IMR-90 (cell line): ENCODE results near the gene TRIM24. TPM values are rescaled to one million over a fixed set of nuclear protein-coding genes. Genes with fewer than 3 reads are reported as not detected.

Source experiments
- ATAC-seq: fragments of 200-7000 bp; cut with Tn5 transposase; 2 replicates; pipeline ENCODE4 v1.9.1; 2020; ENCODE audit warnings: low read depth, mild to moderate bottlenecking, moderate library complexity
- BruUV-seq: library from RNA; stranded (reverse); fragments of 400-500 nt; replicated peaks from 2 replicates; lab custom pipeline; 2021; lab: Mats Ljungman, UMichigan
- CTCF ChIA-PET: fragments of 300-600 bp; formaldehyde crosslinking; extraction: SDS; loops from one replicate; lab custom pipeline; 2021; ENCODE audit warnings: antibody characterized with exemption; lab: Yijun Ruan, JAX
- POLR2A ChIA-PET: fragments of 300-600 bp; sonication (Branson Sonifier 250); formaldehyde crosslinking; loops from one replicate; lab custom pipeline; 2022; ENCODE audit warnings: antibody characterized with exemption; ENCODE audit not compliant: unreplicated experiment; lab: Charles Lee
- DNase-seq: peaks from one replicate; pipeline ENCODE4 v3.0.0; 2013
- H2AFZ ChIP-seq: replicated peaks from 2 replicates; pipeline ENCODE3; 2013; ENCODE audit warnings: low read length, mild to moderate bottlenecking; ENCODE audit not compliant: poor library complexity
- H2AK5ac ChIP-seq: 2 replicates; pipeline ENCODE4 v1.6.1; 2013; ENCODE audit warnings: low read depth, low read length, inconsistent platforms
- H2AK9ac ChIP-seq: replicated peaks from 2 replicates; pipeline ENCODE3; 2013; ENCODE audit warnings: mild to moderate bottlenecking, low read depth, low read length, moderate library complexity; ENCODE audit not compliant: poor library complexity
- H2BK120ac ChIP-seq: 2 replicates; pipeline ENCODE4 v1.6.1; 2013; ENCODE audit warnings: low read depth, low read length, inconsistent platforms
- H2BK15ac ChIP-seq: 3 replicates; pipeline ENCODE4 v1.6.1; 2013; ENCODE audit warnings: low read depth, low read length, inconsistent platforms
- H2BK20ac ChIP-seq: 2 replicates; pipeline ENCODE4 v1.6.1; 2013; ENCODE audit warnings: low read depth, mild to moderate bottlenecking, inconsistent platforms, low read length, moderate library complexity
- H2BK5ac ChIP-seq: 2 replicates; pipeline ENCODE4 v1.6.1; 2013; ENCODE audit warnings: mild to moderate bottlenecking, low read depth, low read length, inconsistent platforms; ENCODE audit not compliant: poor library complexity, severe bottlenecking
- H3K14ac ChIP-seq: replicated peaks from 2 replicates; pipeline ENCODE4 v1.6.1; 2013; ENCODE audit warnings: low read depth, low read length, inconsistent platforms
- H3K18ac ChIP-seq: 2 replicates; pipeline ENCODE4 v1.6.1; 2013; ENCODE audit warnings: low read depth, low read length, control low read depth
- H3K23ac ChIP-seq: 2 replicates; pipeline ENCODE4 v1.6.1; 2013; ENCODE audit warnings: low read depth, low read length, inconsistent platforms
- H3K27ac ChIP-seq: 2 replicates; pipeline ENCODE4 v1.5.1; 2013; ENCODE audit warnings: mild to moderate bottlenecking, control low read depth, low read length; ENCODE audit not compliant: insufficient read depth
- H3K27me3 ChIP-seq: 2 replicates; pipeline ENCODE4 v1.6.1; 2013; ENCODE audit warnings: low read length; ENCODE audit not compliant: control insufficient read depth, insufficient read depth
- H3K36me3 ChIP-seq: 2 replicates; pipeline ENCODE4 v1.6.1; 2013; ENCODE audit warnings: low read length, mixed read lengths; ENCODE audit not compliant: control insufficient read depth, insufficient read depth
- H3K4ac ChIP-seq: 2 replicates; pipeline ENCODE4 v1.6.1; 2013; ENCODE audit warnings: low read depth, low read length, inconsistent platforms
- H3K4me1 ChIP-seq: 2 replicates; pipeline ENCODE4 v1.6.1; 2013; ENCODE audit warnings: low read length, mixed read lengths; ENCODE audit not compliant: control insufficient read depth, insufficient read depth
- H3K4me2 ChIP-seq: 2 replicates; pipeline ENCODE4 v1.6.1; 2013; ENCODE audit warnings: low read depth, mild to moderate bottlenecking, control low read depth, low read length, moderate library complexity
- H3K4me3 ChIP-seq: 2 replicates; pipeline ENCODE4 v1.5.1; 2013; ENCODE audit warnings: low read depth, mild to moderate bottlenecking, control low read depth, low read length, moderate library complexity; ENCODE audit not compliant: insufficient read depth
- H3K56ac ChIP-seq: 2 replicates; pipeline ENCODE4 v1.6.1; 2013; ENCODE audit warnings: low read length, inconsistent platforms; ENCODE audit not compliant: insufficient read depth; ENCODE audit errors: extremely low read depth
- H3K79me1 ChIP-seq, 2 experiments: 2 replicates each; pipeline ENCODE4 v1.6.1; 2013; ENCODE audit warnings: low read length in 2 of 2, inconsistent platforms in 1 of 2, low read depth in 1 of 2
- H3K9ac ChIP-seq: 2 replicates; pipeline ENCODE4 v1.6.1; 2013; ENCODE audit warnings: low read depth, low read length, control low read depth
- H3K9me1 ChIP-seq: 2 replicates; pipeline ENCODE4 v1.6.1; 2013; ENCODE audit warnings: low read length, inconsistent platforms; ENCODE audit not compliant: insufficient read depth
- H3K9me3 ChIP-seq: 2 replicates; pipeline ENCODE4 v1.6.1; 2013; ENCODE audit warnings: low read length; ENCODE audit not compliant: control insufficient read depth, insufficient read depth
- H4K20me1 ChIP-seq: 2 replicates; pipeline ENCODE4 v1.6.1; 2013; ENCODE audit warnings: low read length, inconsistent platforms; ENCODE audit not compliant: insufficient read depth
- H4K5ac ChIP-seq: 2 replicates; pipeline ENCODE4 v1.6.1; 2013; ENCODE audit warnings: mild to moderate bottlenecking, low read depth, low read length, control low read depth
- H4K8ac ChIP-seq, 2 experiments: 2 replicates each; pipeline ENCODE4 v1.6.1; 2013; ENCODE audit warnings: low read depth in 2 of 2, low read length in 2 of 2, control low read depth in 1 of 2, inconsistent platforms in 1 of 2
- H4K91ac ChIP-seq: 2 replicates; pipeline ENCODE4 v1.6.1; 2013; ENCODE audit warnings: low read depth, low read length, inconsistent platforms; ENCODE audit not compliant: insufficient read depth
- BHLHE40 ChIP-seq: fragments of 150-350 bp; IDR thresholded peaks from 2 replicates; pipeline ENCODE4 v1.6.1; 2016; ENCODE audit warnings: mild to moderate bottlenecking, low read depth, low read length
- CEBPB ChIP-seq: IDR thresholded peaks from 2 replicates; pipeline ENCODE4 v1.6.1; 2012; ENCODE audit warnings: low read depth, low read length, improper control_type of control experiment
- CHD1 ChIP-seq: IDR thresholded peaks from 2 replicates; pipeline ENCODE4 v1.6.1; 2012; ENCODE audit warnings: low read depth, low read length, improper control_type of control experiment
- CTCF ChIP-seq: conservative IDR thresholded peaks from 2 replicates; pipeline ENCODE4 v1.5.1; 2012; ENCODE audit warnings: mild to moderate bottlenecking, low read depth, low read length, improper control_type of control experiment
- ELK1 ChIP-seq: fragments of 150-350 bp; IDR thresholded peaks from 2 replicates; pipeline ENCODE4 v1.6.1; 2016; ENCODE audit warnings: low read depth, mild to moderate bottlenecking, low read length, moderate library complexity, borderline replicate concordance
- FOS ChIP-seq: fragments of 150-350 bp; IDR thresholded peaks from 2 replicates; pipeline ENCODE4 v1.6.1; 2016; ENCODE audit warnings: low read depth, low read length
- MAZ ChIP-seq: IDR thresholded peaks from 2 replicates; pipeline ENCODE4 v1.6.1; 2012; ENCODE audit warnings: low read depth, mild to moderate bottlenecking, low read length, improper control_type of control experiment, moderate library complexity, borderline replicate concordance
- MXI1 ChIP-seq: IDR thresholded peaks from 2 replicates; pipeline ENCODE4 v1.6.1; 2012; ENCODE audit warnings: low read depth, mild to moderate bottlenecking, low read length, moderate library complexity, borderline replicate concordance
- NFE2L2 ChIP-seq: fragments of 150-350 bp; IDR thresholded peaks from 2 replicates; pipeline ENCODE4 v1.6.1; 2016; ENCODE audit warnings: low read depth, mild to moderate bottlenecking, low read length
- POLR2A ChIP-seq: IDR thresholded peaks from 2 replicates; pipeline ENCODE4 v1.6.1; 2012; ENCODE audit warnings: mild to moderate bottlenecking, low read depth, low read length
- RAD21 ChIP-seq: IDR thresholded peaks from 2 replicates; pipeline ENCODE4 v1.6.1; 2012; ENCODE audit warnings: low read length, improper control_type of control experiment
- RCOR1 ChIP-seq: IDR thresholded peaks from 2 replicates; pipeline ENCODE4 v1.6.1; 2012; ENCODE audit warnings: mild to moderate bottlenecking, low read length, improper control_type of control experiment; ENCODE audit not compliant: insufficient replicate concordance
- RFX5 ChIP-seq: IDR thresholded peaks from 2 replicates; pipeline ENCODE4 v1.8.0; 2012; ENCODE audit warnings: low read depth, mild to moderate bottlenecking, low read length, moderate library complexity
- SMC3 ChIP-seq: fragments of 150-350 bp; IDR thresholded peaks from 2 replicates; pipeline ENCODE4 v1.6.1; 2016; ENCODE audit warnings: low read depth, mild to moderate bottlenecking, antibody characterized with exemption, low read length, moderate library complexity
- USF2 ChIP-seq: fragments of 150-350 bp; IDR thresholded peaks from 2 replicates; pipeline ENCODE4 v1.6.1; 2017; ENCODE audit warnings: mild to moderate bottlenecking, antibody characterized with exemption, low read length, low read depth
- WGBS, 2 experiments: methylation state at CpG; one replicate each; pipeline versions ENCODE4 v1.1.5 to v1.1.7; 2013; ENCODE audit warnings: missing lambda C conversion rate in 2 of 2; ENCODE audit not compliant: insufficient read length in 1 of 2; ENCODE audit errors: extremely low coverage in 2 of 2; 5-methylcytosine and 5-hydroxymethylcytosine counted together
- dilution Hi-C: fragments of 300-500 bp; cut with HindIII; formaldehyde crosslinking; loops from one replicate; pipeline ENCODE4 v1.14.3; 2018; ENCODE audit warnings: low sequenced_read_pairs; ENCODE audit not compliant: unreplicated experiment
- in situ Hi-C: fragments of 300-500 bp; cut with MboI; formaldehyde crosslinking; loops from 3 replicates; pipeline ENCODE4 v1.14.3; 2019; ENCODE audit warnings: low sequenced_read_pairs, inconsistent platforms, mixed read lengths
- intact Hi-C: fragments of 100-400 bp; cut with micrococcal nuclease; formaldehyde crosslinking; loops from 2 replicates; pipeline ENCODE4 v1.10.0; 2022
- polyA plus RNA-seq, 3 experiments: library from polyadenylated mRNA; depleted of rRNA; stranded (reverse); fragments of >200 nt; gene quantifications; 2 replicates each; pipeline ENCODE4 v1.2.3, GENCODE V29; 2012; ENCODE audit warnings: low replicate concordance in 1 of 3
- total RNA-seq: library from RNA; depleted of rRNA; stranded (reverse); fragments of >200 nt; gene quantifications from 2 replicates; pipeline ENCODE4 v1.2.3, GENCODE V29; 2012

TRIM24 gene
- total and polyA plus RNA-seq, 2 of the 4 experiments (the other 2 are of a cell fraction) = 4.1 to 5.7 TPM

GRCh38 chr7:138573741-138574140, 113.7 kb downstream of the TRIM24 start:
- H4K5ac ChIP-seq = no peak overlapping the region
- no peak overlapping the region for H2BK5ac ChIP-seq
- CTCF ChIA-PET = interaction anchor here (1.3 kb wide), 1 partner anchor 25 kb away, joined by 3 read pairs; no protein-coding TSS in a partner anchor
- H3K4me3 ChIP-seq = no peak overlapping the region
- no peaks in the 10 kb centered on the region for H3K27me3 ChIP-seq
- ATAC-seq (no peak), DNase-seq (no peak)
- no peak overlapping the region for H3K4me2 ChIP-seq
- no peaks in the 10 kb centered on the region for H3K79me1 ChIP-seq
- no TSS peak for BruUV-seq
- TF ChIP-seq CEBPB (no peak), FOS (no peak), MAZ (no peak), POLR2A (no peak), RAD21 (no peak), RCOR1 (no peak), ELK1 (no peak), CTCF (no peak), CHD1 (no peak), RFX5 (no peak), NFE2L2 (no peak), MXI1 (no peak), BHLHE40 (no peak), SMC3 (no peak), USF2 (no peak)
- H2BK120ac ChIP-seq = no peak overlapping the region
- H4K8ac ChIP-seq = no peak overlapping the region
- H3K9me1 ChIP-seq = no peaks in the 10 kb centered on the region
- POLR2A ChIA-PET = no interaction called here
- no peak overlapping the region for H3K9ac ChIP-seq
- no peak overlapping the region for H3K18ac ChIP-seq
- H3K23ac ChIP-seq = no peak overlapping the region
- no peaks in the 10 kb centered on the region for H3K4me1 ChIP-seq
- intact Hi-C loops (loop anchor here (5.0 kb wide), 1 partner anchor 111 kb away; the partner anchor contains the start of gene TRIM24), dilution Hi-C loops (no loop called here), in situ Hi-C loops (no loop called here)
- no peak overlapping the region for H2BK15ac ChIP-seq
- no peaks in the 10 kb centered on the region for H4K20me1 ChIP-seq
- H3K14ac ChIP-seq = no peak overlapping the region
- H3K36me3 ChIP-seq = peaks cover 9% of the 10 kb centered on the region; the same call in 1 of the 2 replicates
- WGBS, 2 experiments = no CpG with 5 or more reads among the region's 4 CpGs
- H3K27ac ChIP-seq = no peak overlapping the region
- H2AK5ac ChIP-seq = no peak overlapping the region
- no peak overlapping the region for H2AK9ac ChIP-seq
- no peak overlapping the region for H4K91ac ChIP-seq
- H2AFZ ChIP-seq = no peak overlapping the region
- H3K9me3 ChIP-seq = no peaks in the 10 kb centered on the region
- no peak overlapping the region for H3K56ac ChIP-seq
- H2BK20ac ChIP-seq = no peak overlapping the region
- H3K4ac ChIP-seq = no peak overlapping the region
